DMS 273 (cell line): ENCODE results near the gene MRPL39.
"Not testable (repeated sequence)": the region's sequence is repeated elsewhere in the genome, so short reads cannot be mapped to it uniquely, and the experiment has no call there.

Experiments
- DNase-seq: peaks from one replicate; lab custom pipeline; 2025; ENCODE audit not compliant: unreplicated experiment; lab: John Stamatoyannopoulos, UW

The MRPL39 gene

DNA sequence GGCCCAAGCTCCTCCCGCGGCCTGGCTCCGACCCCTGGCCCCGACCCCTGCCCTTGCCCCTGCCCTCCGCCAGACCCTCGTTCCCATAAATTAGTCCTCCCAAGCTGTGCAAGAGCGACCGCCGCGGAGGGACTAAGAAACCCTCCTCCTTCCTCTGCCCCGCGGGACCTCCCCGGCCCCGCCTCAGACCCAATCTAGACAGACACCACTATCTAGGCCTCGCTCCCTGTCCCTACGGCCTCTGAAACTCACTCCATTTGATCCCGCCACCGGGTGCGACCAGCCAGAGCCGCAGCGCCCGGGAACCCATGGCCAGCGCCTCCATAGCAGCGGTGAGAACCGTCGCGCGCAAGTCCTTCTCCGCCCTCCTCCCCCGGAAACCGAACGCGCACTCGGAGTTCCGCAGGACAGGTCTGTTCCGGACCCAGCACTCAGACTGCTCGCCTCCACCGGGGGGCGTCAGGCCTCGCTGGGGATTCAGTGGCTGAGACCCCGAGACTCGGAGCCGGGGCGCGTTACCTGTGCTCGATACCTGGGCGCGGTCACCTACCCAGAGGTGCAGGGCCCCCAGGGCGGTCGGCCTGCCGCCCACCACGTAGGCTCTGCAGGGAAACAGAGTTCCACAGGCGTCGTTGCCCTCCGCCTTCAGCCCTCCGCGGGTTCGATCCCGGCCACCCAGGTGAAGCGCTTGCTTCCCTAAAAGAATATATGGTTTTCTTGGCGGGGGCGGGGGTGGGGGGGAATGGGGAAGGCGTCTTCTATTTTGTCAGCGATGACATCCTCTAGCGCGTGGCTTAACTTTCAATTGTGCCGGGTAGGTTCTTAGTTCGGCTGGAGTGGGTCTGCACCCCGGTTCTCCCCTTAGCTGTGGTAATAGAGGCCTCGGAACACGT is at the start of gene MRPL39:
Gene MRPL39 (minus strand): TSS at position 331 of the 893 bp plus-strand sequence. CDS start 6 bp downstream, at position 325.
- DNase-seq = peak; percentile 95

DNA sequence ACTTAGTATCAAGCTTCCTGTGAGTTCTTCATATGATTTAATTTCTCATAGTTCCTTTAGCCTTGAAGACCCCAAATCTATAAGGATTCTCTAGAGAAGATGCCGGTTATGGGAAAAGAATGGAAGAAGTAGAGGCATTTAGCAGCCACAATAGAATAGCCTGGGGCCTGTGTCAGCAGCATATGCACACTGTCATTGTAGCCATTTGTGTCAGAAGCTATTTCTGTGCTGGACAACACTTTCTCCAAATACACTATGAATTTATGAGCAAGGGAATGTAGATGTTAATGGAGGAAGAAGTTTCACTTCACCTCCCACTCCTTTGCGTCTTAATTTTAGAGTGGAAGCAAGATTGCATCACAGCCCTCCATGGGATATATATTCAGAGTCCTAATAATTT is 49.1 kb upstream of the MRPL39 start:
- DNase-seq = no peak

DNA sequence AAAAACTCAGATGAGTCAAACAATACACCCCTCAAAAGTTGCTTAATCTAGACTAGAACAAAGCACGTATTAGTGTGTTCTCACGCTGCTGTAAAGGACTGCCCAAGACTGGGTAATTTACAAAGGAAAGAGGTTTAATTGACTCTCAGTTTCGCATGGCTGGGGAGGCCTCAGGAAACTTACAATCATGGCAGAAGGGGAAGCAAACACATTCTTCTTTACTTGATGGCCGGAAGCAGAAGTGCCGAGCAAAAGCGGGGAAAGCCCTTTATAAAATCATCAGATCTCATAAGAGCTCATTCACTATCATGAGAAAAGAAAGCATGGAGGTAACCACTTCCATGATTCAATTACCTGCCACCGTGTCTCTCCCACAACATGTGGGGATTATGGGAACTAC is 41.9 kb upstream of the MRPL39 start:
- no peak for DNase-seq

DNA sequence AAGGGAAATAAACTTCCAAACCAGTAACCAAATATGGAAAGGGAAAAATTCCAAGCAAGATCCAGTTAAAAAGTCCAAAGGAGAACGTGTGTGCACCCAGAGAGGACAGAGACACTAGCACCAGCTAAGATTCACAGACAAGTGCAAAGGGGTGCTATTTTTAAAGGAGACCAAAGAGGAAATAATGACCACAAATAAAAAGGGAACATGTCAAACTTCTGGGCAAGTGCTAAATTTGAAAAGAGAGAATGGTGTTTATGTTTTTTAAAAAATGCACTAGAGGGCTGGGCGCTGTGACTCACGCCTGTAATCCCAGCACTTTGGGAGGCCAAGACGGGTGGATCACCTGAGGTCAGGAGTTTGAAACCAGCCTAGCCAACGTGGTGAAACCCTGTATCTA is 40.4 kb upstream of the MRPL39 start:
- no peak for DNase-seq

DNA sequence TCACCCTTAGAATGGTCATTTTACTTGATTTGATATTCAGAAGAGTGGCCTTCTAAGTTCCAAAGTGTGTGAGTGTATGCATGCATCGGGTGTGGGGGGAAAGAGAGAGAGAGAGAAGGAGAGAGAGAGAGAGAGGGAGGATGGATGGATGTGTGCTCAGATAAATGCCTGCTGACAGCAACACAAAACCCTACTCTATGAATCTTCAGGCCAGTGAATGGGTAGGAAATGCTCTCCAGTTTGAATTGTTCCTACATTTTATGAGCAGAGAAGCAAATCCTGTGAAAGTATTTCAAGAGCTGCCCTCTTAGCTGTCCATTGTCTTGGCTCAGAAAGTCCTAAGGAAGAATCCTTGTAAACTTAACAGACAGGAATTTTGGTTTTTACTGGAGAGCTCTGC is 39.2 kb upstream of the MRPL39 start:
- no peak for DNase-seq

DNA sequence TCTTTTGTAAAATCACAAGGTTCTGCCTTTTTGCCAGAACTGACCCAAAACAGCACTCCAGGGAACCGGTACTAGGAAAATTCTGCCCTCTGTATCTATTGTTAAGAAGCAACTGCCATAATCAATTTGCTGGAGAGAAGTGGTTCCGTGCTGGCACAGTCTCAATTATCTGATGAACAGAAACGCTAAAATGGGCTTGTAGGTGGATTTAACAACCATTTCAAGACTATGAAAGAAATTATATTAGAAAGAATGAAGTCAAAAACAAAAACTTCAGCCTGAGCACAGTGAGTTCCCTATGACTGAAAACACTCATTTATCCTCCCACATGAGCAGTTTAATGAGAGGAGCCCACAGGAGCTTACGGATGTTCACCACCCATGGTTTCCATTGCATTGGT is 36.2 kb upstream of the MRPL39 start:
- no peak for DNase-seq

DNA sequence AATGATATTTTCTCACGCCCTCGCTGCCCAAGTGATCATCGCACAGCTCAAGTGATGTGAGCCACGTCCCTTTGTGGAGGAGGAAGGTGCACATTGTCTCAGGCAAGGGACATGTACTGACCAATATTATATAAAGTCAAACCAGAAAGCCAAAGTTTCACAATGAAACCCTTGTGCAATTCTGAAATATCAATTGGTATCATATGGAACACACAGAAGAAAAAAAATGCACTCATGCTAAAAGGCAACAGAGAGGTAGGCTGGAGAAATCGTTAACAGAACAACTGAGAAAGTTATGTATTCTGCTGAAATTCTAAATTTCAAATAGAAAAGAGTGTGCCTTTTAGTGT is 33.6 kb upstream of the MRPL39 start:
- no peak for DNase-seq

DNA sequence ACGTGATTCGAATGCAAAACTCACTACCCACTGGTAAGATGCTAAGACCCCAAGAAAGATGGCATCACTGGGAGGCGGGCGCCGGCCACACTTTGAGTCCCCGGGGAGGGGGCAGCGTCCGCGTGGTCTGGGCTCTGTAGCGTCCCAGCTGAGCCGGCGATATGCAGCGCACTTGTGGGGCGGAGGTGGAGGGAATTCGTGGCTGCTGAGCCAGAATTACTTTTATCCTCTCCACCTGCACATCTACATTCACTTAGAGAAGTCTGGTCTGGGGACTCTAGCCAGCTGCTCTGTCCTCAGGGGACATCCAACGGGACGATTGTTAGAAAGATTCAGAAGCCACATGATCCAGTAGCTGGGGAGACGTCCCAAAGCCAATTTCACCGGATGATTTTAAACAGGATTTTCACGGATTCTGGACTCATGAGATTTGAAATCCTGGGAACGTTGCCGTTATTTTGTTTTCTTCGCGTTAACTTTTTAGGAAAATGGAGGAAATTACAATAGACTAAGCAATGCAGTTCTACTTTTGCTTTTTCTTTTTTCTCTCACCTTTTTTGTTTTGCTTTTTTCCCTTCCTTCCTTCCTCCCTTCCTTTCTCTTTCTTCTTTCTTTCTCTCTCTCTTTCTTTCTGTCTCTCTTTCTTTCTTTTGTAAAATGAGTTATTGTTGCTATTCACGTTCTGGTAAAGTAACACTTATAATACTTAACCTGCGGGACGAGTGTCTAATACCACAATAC is 33.1 kb upstream of the MRPL39 start:
- DNase-seq = peak; percentile 35

DNA sequence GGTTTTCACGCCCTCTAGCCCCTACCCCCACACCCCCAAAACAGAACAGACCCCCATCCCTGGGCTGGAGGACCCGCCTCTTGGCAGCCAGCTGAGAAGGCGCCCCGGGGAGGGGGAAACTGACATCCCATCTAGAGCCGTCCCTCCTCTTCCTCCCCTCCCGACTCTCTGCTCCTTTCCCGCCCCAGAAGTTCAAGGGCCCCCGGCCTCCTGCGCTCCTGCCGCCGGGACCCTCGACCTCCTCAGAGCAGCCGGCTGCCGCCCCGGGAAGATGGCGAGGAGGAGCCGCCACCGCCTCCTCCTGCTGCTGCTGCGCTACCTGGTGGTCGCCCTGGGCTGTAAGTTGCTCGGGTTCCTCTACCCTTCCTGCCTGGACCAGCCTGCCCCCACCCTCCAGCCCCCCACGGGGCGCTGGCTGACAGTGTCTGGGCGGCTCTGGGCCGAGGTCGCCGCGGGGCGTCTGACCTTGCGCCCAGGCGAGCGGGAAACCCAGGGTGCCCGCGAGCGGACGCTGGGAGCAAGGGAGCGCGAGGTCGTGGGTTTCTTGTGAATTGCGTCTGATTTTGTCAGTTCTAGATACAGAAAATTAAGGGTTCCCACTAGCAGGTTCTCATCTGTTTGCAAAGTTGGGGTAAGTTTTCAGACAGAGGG is 32.4 kb upstream of the MRPL39 start:
- peak; percentile 37 for DNase-seq

DNA sequence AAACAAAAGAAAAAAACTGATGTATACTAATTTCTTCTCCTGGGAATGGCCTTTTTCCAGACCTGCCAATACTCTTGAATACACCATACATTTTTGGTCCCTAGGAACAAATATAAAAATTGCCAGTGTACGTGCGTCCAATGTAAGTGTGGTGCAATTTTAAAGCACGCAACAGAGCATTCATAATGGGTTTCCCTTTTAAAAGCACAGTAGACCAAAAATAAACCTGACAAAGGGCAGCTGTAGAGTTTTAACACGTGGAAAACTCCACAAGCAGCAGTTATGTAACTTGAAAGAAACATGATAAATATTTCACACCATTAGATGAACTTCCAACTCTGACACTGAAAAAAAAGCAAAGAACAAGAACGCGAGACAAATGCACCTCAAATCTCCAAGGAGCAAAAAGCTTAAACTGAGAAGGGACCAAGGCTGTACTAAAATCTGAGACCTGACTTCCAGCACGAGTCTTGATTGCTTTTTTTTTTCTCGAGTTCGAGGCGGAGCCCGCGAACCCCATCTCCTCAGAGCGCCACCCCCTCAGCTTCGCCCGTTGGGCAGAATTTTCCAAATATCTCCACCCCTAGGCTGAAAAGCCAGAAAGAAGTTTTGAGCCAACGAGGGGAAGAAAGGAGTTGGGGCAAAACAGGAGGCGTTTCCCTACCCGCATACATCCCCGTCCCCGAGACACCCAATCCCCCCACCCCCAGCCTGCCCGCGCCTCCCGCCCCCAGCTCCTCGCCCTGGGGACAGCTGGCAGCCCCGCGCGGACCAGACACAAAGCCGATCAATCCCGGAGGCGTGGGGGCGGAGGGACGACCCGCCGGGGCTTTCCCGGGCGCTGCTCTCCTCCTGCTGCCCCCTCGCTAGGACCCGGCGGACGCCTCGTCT is 31.6 kb upstream of the MRPL39 start, which contains the start of gene JAM2:
Gene JAM2 (plus strand): TSS at position 599 of the 891 bp plus-strand sequence. CDS start 564 bp downstream, outside the sequence.
- peak; percentile 44 for DNase-seq

DNA sequence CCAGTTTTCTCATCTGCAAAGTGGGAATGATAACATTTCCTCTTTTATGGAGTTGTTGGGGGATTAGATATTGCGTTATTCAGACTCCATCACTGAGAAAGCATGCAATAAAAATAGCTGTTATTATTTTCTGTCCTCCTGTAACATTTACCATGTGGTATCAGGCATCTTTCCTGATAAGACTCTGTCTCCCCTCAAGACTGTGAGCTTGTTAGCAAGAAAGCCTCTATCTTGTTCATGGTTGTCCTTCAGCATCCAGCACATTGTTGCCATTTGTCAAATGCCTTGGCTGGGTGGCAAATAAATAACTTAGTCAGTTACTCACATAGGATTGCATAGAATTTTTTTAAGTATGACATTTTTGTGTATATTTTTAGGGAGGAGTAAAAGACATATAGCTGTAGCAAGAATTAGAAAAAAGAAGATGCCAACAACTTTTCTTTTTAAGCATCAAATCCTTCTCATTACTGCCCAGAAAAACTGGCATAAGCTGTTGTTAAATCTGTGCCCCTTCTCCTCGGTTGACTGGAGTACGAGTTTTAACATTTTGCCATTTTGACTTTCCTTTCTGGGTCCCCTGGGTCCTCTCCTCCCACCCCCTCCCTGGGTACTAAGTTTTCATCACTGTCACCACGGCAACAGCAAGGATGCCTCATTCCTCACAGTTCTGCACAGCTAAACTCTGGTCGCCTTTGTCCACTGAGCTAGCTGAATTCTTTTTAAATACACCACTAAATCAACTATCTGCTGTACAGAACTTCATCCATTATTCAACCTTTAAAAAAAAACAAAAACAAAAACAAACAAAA is 30.8 kb upstream of the MRPL39 start:
- DNase-seq = peak; percentile 3

DNA sequence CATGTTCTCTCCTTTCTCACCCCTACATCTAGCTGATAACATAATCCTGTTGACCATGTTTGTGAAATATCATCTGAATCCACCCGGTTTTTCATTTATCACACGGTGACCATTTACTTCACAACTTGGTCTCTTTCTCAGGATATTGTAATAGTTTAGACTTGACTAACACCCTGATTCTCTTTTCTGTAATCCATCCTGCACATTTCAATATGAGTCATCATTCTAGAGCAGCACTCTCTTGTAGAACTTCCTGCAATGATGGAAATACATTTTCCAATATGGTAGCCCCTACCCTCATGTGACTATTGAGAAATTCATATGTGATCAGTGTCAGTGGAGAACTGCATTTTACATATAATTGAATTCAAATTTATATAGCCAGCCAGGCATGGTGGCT is 29.4 kb upstream of the MRPL39 start:
- DNase-seq = no peak

DNA sequence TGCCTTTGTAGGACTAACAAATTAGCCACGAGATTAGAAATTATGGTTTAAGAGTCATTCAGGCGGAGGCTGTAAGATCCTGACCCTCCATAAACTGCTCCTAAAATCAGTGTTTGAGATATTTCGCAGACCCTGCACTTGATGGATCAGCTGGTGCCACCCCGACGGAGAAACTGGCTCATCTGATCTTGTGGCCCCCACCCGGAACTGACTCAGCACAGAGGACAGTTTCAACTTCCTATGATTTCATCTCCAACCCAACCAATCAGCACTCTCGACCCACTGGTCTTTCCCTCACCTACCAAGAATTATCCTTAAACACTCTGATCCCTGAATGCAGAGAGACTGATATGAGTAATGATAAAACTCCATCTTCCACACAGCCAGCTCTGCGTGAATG is 28.0 kb upstream of the MRPL39 start:
- no peak for DNase-seq

DNA sequence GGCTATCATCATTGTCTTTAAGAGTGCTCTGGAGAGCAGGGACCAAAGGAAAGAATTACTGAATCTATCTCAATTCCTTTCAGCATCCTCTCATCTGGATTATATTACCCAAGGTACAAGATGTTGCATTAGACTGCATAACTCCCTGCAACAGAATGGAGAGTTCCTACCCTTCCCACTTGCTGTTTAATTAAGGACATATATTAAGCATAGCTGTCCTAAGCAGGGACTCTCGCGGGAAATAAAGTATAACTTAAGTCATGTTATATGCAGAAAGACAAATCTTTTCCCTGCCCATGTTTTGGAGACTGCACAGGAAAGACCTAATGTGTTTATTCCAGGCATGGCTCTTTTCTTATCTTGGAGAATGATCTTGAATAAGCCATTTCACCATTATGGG is 25.0 kb upstream of the MRPL39 start:
- no peak for DNase-seq

DNA sequence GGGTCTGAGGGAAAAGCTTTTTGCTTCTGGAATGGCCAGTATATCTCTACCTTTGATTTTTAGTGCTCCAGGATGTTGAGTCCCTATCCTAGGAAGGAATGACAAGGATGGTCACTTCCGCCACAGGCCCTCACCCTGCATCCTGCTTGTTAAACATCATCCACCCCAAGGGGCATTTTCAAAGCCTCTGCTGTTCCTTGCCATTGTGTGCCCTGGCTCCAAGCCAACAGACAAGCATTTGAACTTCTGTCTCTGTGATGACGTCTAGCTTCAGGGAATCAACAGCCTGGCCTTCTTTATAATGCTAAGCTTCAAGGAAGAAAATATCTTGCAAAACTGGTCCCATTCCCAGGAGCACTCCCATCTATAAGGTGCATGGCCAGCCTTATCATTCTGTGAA is 19.5 kb upstream of the MRPL39 start:
- peak; percentile 21 for DNase-seq

DNA sequence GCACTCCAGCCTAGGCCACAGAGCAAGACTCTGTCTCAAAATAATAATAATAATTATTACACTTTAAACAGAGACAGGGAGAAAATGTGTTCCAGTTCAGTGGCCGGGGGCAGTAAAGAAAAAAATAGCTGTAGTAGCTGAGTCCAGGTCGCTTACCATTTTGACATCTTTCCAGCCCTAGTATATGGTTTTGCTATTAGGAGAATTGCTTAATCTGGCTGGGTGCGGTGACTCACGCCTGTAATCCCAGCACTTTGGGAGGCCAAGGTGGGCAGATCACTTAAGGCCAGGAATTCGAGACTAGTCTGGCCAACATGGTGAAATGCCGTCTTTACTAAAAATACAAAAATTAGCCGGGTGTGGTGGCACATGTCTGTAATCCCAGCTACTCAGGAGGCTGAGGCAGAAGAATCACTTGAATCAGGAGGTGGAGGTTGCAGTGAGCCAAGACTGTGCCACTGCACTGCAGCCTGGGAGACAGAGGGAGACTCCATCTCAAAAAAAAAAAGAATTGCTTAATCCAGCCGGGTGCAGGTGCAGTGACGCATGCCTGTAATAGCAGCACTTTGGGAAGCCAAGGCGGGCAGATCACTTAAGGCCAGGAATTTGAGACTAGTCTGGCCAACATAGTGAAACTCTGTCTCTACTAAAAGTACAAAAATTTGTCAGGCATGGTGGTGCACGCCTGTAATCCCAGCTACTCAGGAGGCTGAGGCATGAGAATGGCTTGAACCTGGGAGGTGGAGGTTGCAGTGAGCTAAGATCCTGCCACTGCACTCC is 18.7 kb upstream of the MRPL39 start:
- DNase-seq = not testable (repeated sequence)

DNA sequence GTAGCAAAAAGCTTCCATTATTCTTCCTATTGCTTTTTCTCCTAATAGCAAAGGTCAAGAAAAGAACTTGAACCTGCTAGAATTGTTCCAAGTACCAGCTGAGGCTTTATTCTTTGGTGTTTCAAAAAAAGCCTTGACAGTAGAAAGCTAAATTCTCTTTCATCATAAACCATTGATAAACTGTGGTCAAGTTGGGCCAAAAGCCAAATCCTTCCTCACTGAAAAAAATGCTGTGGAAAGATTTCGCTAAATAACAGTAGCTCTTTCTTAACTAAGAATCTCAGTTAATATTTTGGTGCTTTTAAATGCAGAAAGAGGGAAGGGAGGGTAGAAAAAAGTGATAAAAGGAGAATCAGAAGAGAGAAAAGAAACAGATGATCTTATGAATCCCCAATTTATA is 17.8 kb upstream of the MRPL39 start:
- no peak for DNase-seq

DNA sequence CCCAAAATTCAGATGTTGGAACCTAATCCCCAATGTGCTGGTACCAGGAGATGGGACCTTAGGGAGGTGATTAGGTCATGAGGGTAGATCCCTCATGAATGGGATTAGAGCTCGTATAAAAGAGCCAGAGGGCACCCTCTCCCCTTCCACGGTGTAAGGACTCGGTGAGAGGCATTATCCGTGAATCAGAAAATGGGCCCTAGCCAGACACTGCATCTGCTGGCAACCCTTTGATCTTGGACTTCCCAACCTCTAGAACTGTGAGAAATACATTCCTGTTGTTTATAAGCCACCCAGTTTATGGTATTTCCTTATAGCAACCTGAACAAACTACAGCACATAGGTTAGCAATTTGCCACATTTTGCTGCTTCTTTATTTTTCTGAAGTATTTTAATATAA is 17.2 kb upstream of the MRPL39 start:
- DNase-seq = no peak

DNA sequence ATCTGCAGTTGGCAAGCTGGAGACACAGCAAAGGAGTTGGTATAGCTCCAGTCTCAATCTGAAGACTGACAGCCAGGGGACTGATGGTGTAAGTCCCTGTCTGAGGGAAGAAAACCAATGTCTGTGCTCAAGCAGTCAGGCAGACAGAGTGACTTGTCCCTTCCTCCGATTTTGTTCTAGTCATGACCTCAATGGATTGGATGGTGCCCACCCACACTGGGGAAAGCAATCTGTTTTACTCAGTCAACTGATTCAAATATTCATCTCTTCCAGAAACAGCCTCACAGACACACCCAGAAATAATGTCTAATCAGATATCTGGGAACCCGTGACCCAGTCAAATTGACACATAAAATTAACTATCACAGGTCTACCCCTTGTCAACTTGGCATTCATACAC is 11.9 kb upstream of the MRPL39 start:
- no peak for DNase-seq
